ENCODE results near the gene MKRN1.
"Not testable (repeated sequence)": the region's sequence is repeated elsewhere in the genome, so short reads cannot be mapped to it uniquely, and the experiment has no call there.

Gene MKRN1

GRCh38 chr7:140439359-140439758, 39.9 kb downstream of the MKRN1 start:
- no peak for DNase-seq (ENCODE audit: low read depth in 2 of 2)

GRCh38 chr7:140435252-140435895, 43.9 kb downstream of the MKRN1 start:
- no peak for DNase-seq (ENCODE audit: low read depth in 2 of 2)

GRCh38 chr7:140433396-140433795, 45.9 kb downstream of the MKRN1 start:
- no peak for DNase-seq (ENCODE audit: low read depth in 2 of 2)

- DNase-seq (ENCODE audit: low read depth in 2 of 2): no peak
Measured at GRCh38 chr7:140426130-140426529, 53.2 kb downstream of the MKRN1 start.

- DNase-seq (ENCODE audit: low read depth in 2 of 2): no peak
Measured at GRCh38 chr7:140425718-140426117, 53.6 kb downstream of the MKRN1 start.

- DNase-seq (ENCODE audit: low read depth in 2 of 2): no peak
Measured at GRCh38 chr7:140423501-140423900, 55.8 kb downstream of the MKRN1 start.

- DNase-seq (ENCODE audit: low read depth in 2 of 2): no peak
Measured at GRCh38 chr7:140421521-140421920, 57.8 kb downstream of the MKRN1 start.

- DNase-seq (ENCODE audit: low read depth in 2 of 2): no peak
Measured at GRCh38 chr7:140418653-140419052, 60.7 kb downstream of the MKRN1 start.

- not testable (repeated sequence) for DNase-seq (ENCODE audit: low read depth in 2 of 2)
Measured at GRCh38 chr7:140418156-140418472, 61.2 kb downstream of the MKRN1 start.

- DNase-seq (ENCODE audit: low read depth in 2 of 2): no peak
Measured at GRCh38 chr7:140417456-140418155, 61.7 kb downstream of the MKRN1 start.

- DNase-seq (ENCODE audit: low read depth in 2 of 2): no peak
Measured at GRCh38 chr7:140416560-140416959, 62.7 kb downstream of the MKRN1 start.

- not testable (repeated sequence) for DNase-seq (ENCODE audit: low read depth in 2 of 2)
Measured at GRCh38 chr7:140415816-140416215, 63.5 kb downstream of the MKRN1 start.

- DNase-seq (ENCODE audit: low read depth in 2 of 2): no peak
Measured at GRCh38 chr7:140415361-140415760, 63.9 kb downstream of the MKRN1 start.

GRCh38 chr7:140404565-140405065, 74.7 kb downstream of the MKRN1 start:
- no peak for DNase-seq (ENCODE audit: low read depth in 2 of 2)

GRCh38 chr7:140403878-140404564, 75.3 kb downstream of the MKRN1 start, which contains the start of gene RAB19:
TSS of gene RAB19 (plus strand) at chr7:140404058. CDS start at chr7:140407647, 3,589 bp downstream.
- no peak for DNase-seq (ENCODE audit: low read depth in 2 of 2)

Measured in activated CD4-positive, alpha-beta T cell treated with anti-CD3 and anti-CD28 coated beads for 24 hours (primary cell).